ENCODE measurements around the gene BIRC2. TPM values are rescaled to one million over a fixed set of nuclear protein-coding genes. Genes with fewer than 3 reads are reported as not detected.

Gene BIRC2
- total and polyA plus RNA-seq, 4 donors: 16.7 to 99.9 (median 28.9) TPM

DNA sequence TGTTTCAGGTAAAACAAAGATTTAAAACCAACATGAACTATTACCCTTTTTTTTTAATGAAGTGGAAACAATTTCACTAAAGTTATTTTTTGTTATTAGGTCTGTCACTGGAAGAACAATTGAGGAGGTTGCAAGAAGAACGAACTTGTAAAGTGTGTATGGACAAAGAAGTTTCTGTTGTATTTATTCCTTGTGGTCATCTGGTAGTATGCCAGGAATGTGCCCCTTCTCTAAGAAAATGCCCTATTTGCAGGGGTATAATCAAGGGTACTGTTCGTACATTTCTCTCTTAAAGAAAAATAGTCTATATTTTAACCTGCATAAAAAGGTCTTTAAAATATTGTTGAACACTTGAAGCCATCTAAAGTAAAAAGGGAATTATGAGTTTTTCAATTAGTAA lies 30.9 kb downstream of the BIRC2 start:
- no peak overlapping the region for H3K9ac ChIP-seq (ENCODE audit: insufficient read depth in 1 of 2, low read length in 2 of 2)

GRCh38 chr11:102378818-102379217 lies 31.8 kb downstream of the BIRC2 start:
- no peaks in the 10 kb centered on the region for H3K9me3 ChIP-seq (ENCODE audit: control insufficient read depth in 4 of 4, insufficient read depth in 3 of 4, low read length in 3 of 4)
- no peaks in the 10 kb centered on the region for H3K27me3 ChIP-seq (ENCODE audit: control insufficient read depth in 3 of 3, insufficient read depth in 3 of 3, low read length in 2 of 3)
- H3K36me3 ChIP-seq (ENCODE audit: control insufficient read depth in 4 of 4, insufficient read depth in 4 of 4, low read length in 4 of 4): peaks cover 7 to 24% (median 20%) of the 10 kb centered on the region in 4 donors
- H3K9ac ChIP-seq (ENCODE audit: insufficient read depth in 1 of 2, low read length in 2 of 2): no peak overlapping the region
- H3K27ac ChIP-seq (ENCODE audit: low read depth in 1 of 2, low read length in 1 of 2): no peak overlapping the region
- TF ChIP-seq CTCF (IDR thresholded peaks at IDR 0.05; ENCODE audit: control extremely low read depth, extremely low read depth): no peak
- ATAC-seq (ENCODE audit: insufficient read depth, low FRiP score) (no peak), DNase-seq (no peak)
- peaks cover 0 to 3% (median 2%) of the 10 kb centered on the region in 5 donors for H3K4me1 ChIP-seq (ENCODE audit: control insufficient read depth in 5 of 5, insufficient read depth in 5 of 5, low read length in 5 of 5)
- no peak overlapping the region for H3K4me3 ChIP-seq

More for the DNA sequence above, 30.9 kb downstream of the BIRC2 start:
- no peak for ATAC-seq (ENCODE audit: insufficient read depth, low FRiP score)
- H3K4me3 ChIP-seq: no peak overlapping the region
- no peak for TF ChIP-seq CTCF (IDR thresholded peaks at IDR 0.05; ENCODE audit: control extremely low read depth, extremely low read depth)
- DNase-seq: no peak
- H3K36me3 ChIP-seq (ENCODE audit: control insufficient read depth in 4 of 4, insufficient read depth in 4 of 4, low read length in 4 of 4): peaks cover 7 to 24% (median 20%) of the 10 kb centered on the region in 4 donors
- H3K4me1 ChIP-seq (ENCODE audit: control insufficient read depth in 5 of 5, insufficient read depth in 5 of 5, low read length in 5 of 5): peaks cover 0 to 3% (median 2%) of the 10 kb centered on the region in 5 donors
- H3K27ac ChIP-seq (ENCODE audit: low read depth in 1 of 2, low read length in 1 of 2): no peak overlapping the region
- WGBS, 2 donors: 83 to 85% methylated on average over 2 of the region's 2 CpGs
- no peaks in the 10 kb centered on the region for H3K27me3 ChIP-seq (ENCODE audit: control insufficient read depth in 3 of 3, insufficient read depth in 3 of 3, low read length in 2 of 3)
- no peaks in the 10 kb centered on the region for H3K9me3 ChIP-seq (ENCODE audit: control insufficient read depth in 4 of 4, insufficient read depth in 3 of 4, low read length in 3 of 4)

DNA sequence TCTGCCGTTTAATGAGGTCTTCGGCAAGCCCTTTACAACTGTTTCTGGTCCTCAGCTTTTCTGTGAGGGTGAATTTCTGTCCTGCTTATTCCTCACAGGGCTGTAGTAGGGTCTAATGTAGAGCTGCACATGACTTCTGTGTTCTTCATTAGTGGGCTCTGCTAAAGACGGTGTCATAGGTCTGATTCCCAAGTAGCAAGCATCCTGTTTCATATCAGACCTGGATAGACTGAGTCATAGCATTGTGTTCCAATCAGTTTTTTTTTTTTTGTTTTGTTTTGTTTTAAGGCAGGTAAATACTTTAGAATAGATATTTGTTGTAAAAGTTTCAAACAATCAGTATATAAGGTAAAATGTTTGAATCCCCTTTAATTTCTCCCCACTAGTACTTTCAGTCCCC lies 35.4 kb downstream of the BIRC2 start:
- H3K36me3 ChIP-seq (ENCODE audit: control insufficient read depth in 4 of 4, insufficient read depth in 4 of 4, low read length in 4 of 4): peaks cover 7 to 26% (median 16%) of the 10 kb centered on the region in 4 donors
- no peak overlapping the region for H3K4me3 ChIP-seq
- no peak overlapping the region for H3K27ac ChIP-seq (ENCODE audit: low read depth in 1 of 2, low read length in 1 of 2)
- TF ChIP-seq CTCF (IDR thresholded peaks at IDR 0.05; ENCODE audit: control extremely low read depth, extremely low read depth): no peak
- ATAC-seq (ENCODE audit: insufficient read depth, low FRiP score): no peak
- 88 to 92% methylated on average over 3 of the region's 3 CpGs for WGBS, 2 donors
- no peak for DNase-seq
- peaks cover 0 to 8% (median 3%) of the 10 kb centered on the region in 5 donors for H3K4me1 ChIP-seq (ENCODE audit: control insufficient read depth in 5 of 5, insufficient read depth in 5 of 5, low read length in 5 of 5)
- H3K9ac ChIP-seq (ENCODE audit: insufficient read depth in 1 of 2, low read length in 2 of 2): no peak overlapping the region
- no peaks in the 10 kb centered on the region for H3K27me3 ChIP-seq (ENCODE audit: control insufficient read depth in 3 of 3, insufficient read depth in 3 of 3, low read length in 2 of 3)
- H3K9me3 ChIP-seq (ENCODE audit: control insufficient read depth in 4 of 4, insufficient read depth in 3 of 4, low read length in 3 of 4): no peaks in the 10 kb centered on the region

- H3K4me3 ChIP-seq: no peak overlapping the region
- H3K27ac ChIP-seq (ENCODE audit: low read depth in 1 of 2, low read length in 1 of 2): no peak overlapping the region
- no peaks in the 10 kb centered on the region for H3K27me3 ChIP-seq (ENCODE audit: control insufficient read depth in 3 of 3, insufficient read depth in 3 of 3, low read length in 2 of 3)
- H3K9ac ChIP-seq (ENCODE audit: insufficient read depth in 1 of 2, low read length in 2 of 2): no peak overlapping the region
- no peak for DNase-seq
- 91 to 95% methylated on average over 3 of the region's 3 CpGs for WGBS, 2 donors
- no peaks in the 10 kb centered on the region for H3K9me3 ChIP-seq (ENCODE audit: control insufficient read depth in 4 of 4, insufficient read depth in 3 of 4, low read length in 3 of 4)
- peaks cover 8 to 28% (median 20%) of the 10 kb centered on the region in 4 donors for H3K36me3 ChIP-seq (ENCODE audit: control insufficient read depth in 4 of 4, insufficient read depth in 4 of 4, low read length in 4 of 4)
- peaks cover 0 to 8% (median 3%) of the 10 kb centered on the region in 5 donors for H3K4me1 ChIP-seq (ENCODE audit: control insufficient read depth in 5 of 5, insufficient read depth in 5 of 5, low read length in 5 of 5)
- no peak for ATAC-seq (ENCODE audit: insufficient read depth, low FRiP score)
- no peak for TF ChIP-seq CTCF (IDR thresholded peaks at IDR 0.05; ENCODE audit: control extremely low read depth, extremely low read depth)
Measured at GRCh38 chr11:102383839-102384238, 36.8 kb downstream of the BIRC2 start.

Data from lung (tissue), 12 donors.